HFF-Myc (cell line): Measurements from ENCODE around the gene ANKRD33B.

Experiments
- DNase-seq: peaks from one replicate; pipeline ENCODE4 v3.0.0-alpha.2; 2011; ENCODE audit warnings: low read depth; ENCODE audit errors: extremely low read depth
- H3K4me3 ChIP-seq: replicated peaks from 2 replicates; pipeline ENCODE4 v1.5.1; 2011; ENCODE audit warnings: low read depth, mild to moderate bottlenecking, control low read depth, low read length
- CTCF ChIP-seq: IDR thresholded peaks from 2 replicates; pipeline ENCODE4 v1.5.1; 2012; ENCODE audit warnings: mild to moderate bottlenecking, low read depth, low read length, control low read depth; ENCODE audit errors: missing control alignments

ANKRD33B gene

GRCh38 chr5:10522224-10522611 lies 41.7 kb upstream of the ANKRD33B start:
- DNase-seq: no peak
- TF ChIP-seq CTCF: no peak
- no peak overlapping the region for H3K4me3 ChIP-seq

- peak; percentile 95 for DNase-seq
- H3K4me3 ChIP-seq: no peak overlapping the region
- no peak for TF ChIP-seq CTCF
Observed at GRCh38 chr5:10524376-10525123, 39.3 kb upstream of the ANKRD33B start.

GRCh38 chr5:10525124-10525495 lies 38.8 kb upstream of the ANKRD33B start:
- TF ChIP-seq CTCF: no peak
- DNase-seq: no peak
- H3K4me3 ChIP-seq: no peak overlapping the region

GRCh38 chr5:10527281-10527950 lies 36.5 kb upstream of the ANKRD33B start:
- DNase-seq: no peak
- no peak overlapping the region for H3K4me3 ChIP-seq
- no peak for TF ChIP-seq CTCF

- DNase-seq: peak; percentile 77
- TF ChIP-seq CTCF: peak; percentile 54
- no peak overlapping the region for H3K4me3 ChIP-seq
Observed at GRCh38 chr5:10528056-10528816, 35.6 kb upstream of the ANKRD33B start.

- no peak for DNase-seq
- no peak for TF ChIP-seq CTCF
- no peak overlapping the region for H3K4me3 ChIP-seq
Observed at GRCh38 chr5:10528827-10529226, 35.0 kb upstream of the ANKRD33B start.
